ENCODE results near the gene CDCA7.
"Not testable (repeated sequence)": the region's sequence is repeated elsewhere in the genome, so short reads cannot be mapped to it uniquely, and the experiment has no call there.

CDCA7 gene

GRCh38 chr2:173354582-173355131 lies at the start of gene CDCA7:
CDCA7 (plus strand) TSS chr2:173354872; CDS start chr2:173354964, 92 bp downstream.
- DNase-seq (ENCODE audit: low read depth in 2 of 2), result peak in 1 of 2 donors; percentile 5

GRCh38 chr2:173305303-173305702 lies 49.4 kb upstream of the CDCA7 start:
- no peak for DNase-seq (ENCODE audit: low read depth in 2 of 2)

GRCh38 chr2:173307293-173307692 lies 47.4 kb upstream of the CDCA7 start:
- no peak for DNase-seq (ENCODE audit: low read depth in 2 of 2)

- not testable (repeated sequence) for DNase-seq (ENCODE audit: low read depth in 2 of 2)
These were observed 45.3 kb upstream of the CDCA7 start for GRCh38 chr2:173309370-173309769.

GRCh38 chr2:173311844-173312606 lies 42.6 kb upstream of the CDCA7 start:
- DNase-seq (ENCODE audit: low read depth in 2 of 2), result no peak

GRCh38 chr2:173323371-173323770 lies 31.3 kb upstream of the CDCA7 start:
- DNase-seq (ENCODE audit: low read depth in 2 of 2), result no peak

- DNase-seq (ENCODE audit: low read depth in 2 of 2), result no peak
These were observed 27.9 kb upstream of the CDCA7 start for GRCh38 chr2:173326806-173327205.

DNA sequence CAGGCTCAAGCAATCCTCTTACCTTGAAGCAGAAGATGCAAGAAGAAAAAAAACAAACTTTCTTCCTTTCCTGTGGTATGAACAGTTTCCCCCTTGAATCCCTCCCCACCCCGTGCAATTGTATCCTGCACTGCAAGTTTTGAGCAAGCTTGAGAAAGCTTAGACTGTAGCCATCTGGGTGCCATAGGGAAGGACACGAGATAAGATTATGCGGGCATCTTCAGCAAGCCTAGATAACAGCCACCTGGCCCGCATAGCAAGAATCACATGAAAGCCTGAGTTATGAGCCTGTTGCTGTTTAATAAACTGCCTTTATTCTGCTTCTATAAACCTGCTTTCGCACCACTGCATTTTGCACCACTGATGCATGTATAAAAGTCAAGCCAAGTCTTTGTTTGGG lies 27.3 kb upstream of the CDCA7 start:
- no peak for DNase-seq (ENCODE audit: low read depth in 2 of 2)

GRCh38 chr2:173333003-173333402 lies 21.7 kb upstream of the CDCA7 start:
- DNase-seq (ENCODE audit: low read depth in 2 of 2), result not testable (repeated sequence)

GRCh38 chr2:173339807-173340206 lies 14.9 kb upstream of the CDCA7 start:
- DNase-seq (ENCODE audit: low read depth in 2 of 2), result no peak

DNA sequence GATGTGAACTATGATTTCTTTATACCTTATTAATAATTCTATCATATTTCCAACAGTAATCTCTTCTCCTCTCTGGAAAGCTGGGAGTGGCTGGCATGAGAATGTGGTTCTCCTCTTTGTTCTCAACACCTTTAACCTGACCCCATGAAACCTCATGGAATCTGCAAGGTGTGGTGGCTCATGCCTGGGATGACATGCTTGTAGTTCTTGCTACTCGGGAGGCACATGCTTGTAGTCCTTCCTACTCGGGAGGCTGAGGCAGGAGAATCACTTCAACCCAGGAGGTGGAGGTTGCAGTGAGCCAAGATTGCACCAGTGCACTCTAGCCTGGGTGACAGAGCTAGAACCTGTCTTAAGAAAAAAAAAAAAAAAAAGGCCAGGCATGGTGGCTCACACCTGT lies 10.8 kb upstream of the CDCA7 start:
- no peak for DNase-seq (ENCODE audit: low read depth in 2 of 2)

GRCh38 chr2:173346035-173346434 lies 8.6 kb upstream of the CDCA7 start:
- DNase-seq (ENCODE audit: low read depth in 2 of 2), result no peak

DNA sequence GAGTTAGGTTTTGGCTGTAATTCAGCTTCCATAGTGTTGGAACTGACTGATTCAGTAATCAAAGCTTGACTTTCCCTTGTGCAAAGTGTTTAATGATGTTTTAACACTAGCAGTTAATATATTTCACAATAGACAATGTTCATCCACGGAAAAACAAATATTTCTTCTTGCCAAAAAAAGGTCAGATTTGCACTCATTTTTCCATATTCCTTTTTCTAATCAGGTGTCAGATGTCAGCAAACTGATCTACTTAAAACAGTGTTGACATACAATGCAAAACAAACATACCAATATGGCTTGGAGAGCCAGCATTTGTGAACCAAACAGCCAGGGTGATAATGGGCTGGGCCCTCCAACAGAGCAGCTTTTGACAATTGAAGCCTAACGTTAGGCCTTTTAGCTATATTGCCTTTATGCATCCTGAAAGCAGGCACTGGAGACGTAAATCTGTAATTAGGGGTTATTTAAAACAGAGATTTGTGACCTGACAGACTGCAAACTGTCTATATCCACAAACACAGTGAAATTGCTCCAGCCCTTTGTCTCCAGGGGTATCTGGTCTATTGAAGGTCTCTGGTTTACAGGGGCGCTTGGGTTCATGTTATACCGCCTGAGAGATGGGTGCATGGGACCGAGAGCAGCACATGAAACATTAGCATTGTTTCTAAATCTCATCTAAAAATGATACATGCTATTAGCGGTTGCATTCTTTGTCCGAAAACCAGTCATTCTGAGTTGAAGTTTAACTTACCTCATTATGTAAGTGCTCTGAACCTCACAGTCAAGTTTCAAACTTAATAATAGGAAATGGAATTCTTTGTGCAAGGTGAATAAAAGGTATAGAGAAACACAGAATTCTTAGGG lies 7.1 kb upstream of the CDCA7 start:
- no peak for DNase-seq (ENCODE audit: low read depth in 2 of 2)

GRCh38 chr2:173349287-173349686 lies 5.4 kb upstream of the CDCA7 start:
- DNase-seq (ENCODE audit: low read depth in 2 of 2), result no peak

GRCh38 chr2:173350383-173350782 lies 4.3 kb upstream of the CDCA7 start:
- no peak for DNase-seq (ENCODE audit: low read depth in 2 of 2)

DNA sequence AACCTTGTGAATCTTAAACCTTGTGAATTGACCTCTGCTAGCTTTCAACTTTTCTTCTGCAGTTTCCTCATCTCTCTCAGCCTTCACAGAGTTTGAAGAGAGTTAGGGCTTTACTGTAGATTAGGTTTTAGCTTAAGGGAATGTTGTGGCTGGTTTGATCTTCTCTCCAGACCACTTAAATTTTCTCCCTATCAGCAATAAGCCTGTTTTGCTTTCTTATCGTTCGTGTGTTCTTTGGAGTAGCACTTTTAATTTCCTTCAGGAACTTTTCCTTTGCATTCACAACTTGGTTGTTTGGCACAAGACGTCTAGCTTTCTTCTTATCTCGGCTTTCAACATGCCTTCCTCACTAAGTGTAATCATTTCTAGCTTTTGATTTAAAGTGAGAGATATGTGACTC lies 2.8 kb upstream of the CDCA7 start:
- DNase-seq (ENCODE audit: low read depth in 2 of 2), result no peak

DNA sequence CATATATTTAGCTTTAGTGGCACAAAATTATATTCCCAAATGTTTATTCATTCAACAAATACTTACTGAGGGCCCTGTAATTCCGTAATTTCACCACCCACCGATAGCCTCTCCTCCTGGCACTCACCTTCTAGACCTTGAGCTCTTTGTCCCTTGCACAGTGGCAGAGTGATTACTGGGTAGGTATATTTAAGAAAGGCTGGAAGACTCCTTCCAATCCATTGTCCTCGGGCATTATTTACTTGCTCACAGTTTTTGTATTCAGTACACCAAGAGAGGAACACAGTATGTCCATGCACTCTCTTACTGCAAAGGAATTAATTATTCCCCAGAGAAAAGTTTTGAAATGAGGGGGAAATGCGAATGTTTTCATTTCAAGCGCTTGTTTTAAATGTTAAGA lies 1.1 kb upstream of the CDCA7 start:
- DNase-seq (ENCODE audit: low read depth in 2 of 2), result no peak

GRCh38 chr2:173354073-173354581 lies 545 bp upstream of the CDCA7 start:
- DNase-seq (ENCODE audit: low read depth in 2 of 2), result no peak

- no peak for DNase-seq (ENCODE audit: low read depth in 2 of 2)
These were observed 627 bp downstream of the CDCA7 start for GRCh38 chr2:173355132-173355865.

DNA sequence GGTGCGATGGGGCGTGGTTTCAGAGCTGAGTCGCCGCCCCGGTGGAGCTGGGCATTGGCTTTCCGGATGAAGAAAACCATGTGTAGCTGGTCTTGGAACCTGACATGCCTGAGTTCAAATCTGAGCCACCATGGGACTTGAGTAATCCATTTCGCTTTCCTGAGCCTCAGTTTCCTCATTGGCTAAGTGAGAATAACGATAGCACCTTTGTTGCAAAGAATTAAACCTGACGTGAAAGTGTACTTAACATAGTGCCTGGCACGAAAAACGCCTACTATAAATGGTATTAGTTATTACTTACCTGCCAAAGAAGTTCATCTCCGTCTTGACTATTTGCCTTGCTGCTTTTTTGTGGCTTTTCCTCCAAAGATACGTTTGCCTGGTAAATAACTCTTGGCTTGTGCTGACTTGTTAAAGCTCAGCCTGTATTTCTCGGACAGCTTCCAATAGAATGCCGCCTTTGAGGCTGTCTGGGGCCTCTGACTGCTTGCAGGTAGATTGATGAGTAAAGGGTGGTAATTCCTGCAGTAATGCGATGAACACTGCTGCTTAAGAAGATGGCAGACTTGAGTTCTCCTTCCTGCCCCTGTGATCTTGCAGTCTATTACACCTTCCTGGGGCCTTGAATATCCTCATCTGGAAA lies 1.3 kb downstream of the CDCA7 start:
- no peak for DNase-seq (ENCODE audit: low read depth in 2 of 2)

- no peak for DNase-seq (ENCODE audit: low read depth in 2 of 2)
These were observed 2.7 kb downstream of the CDCA7 start for GRCh38 chr2:173357346-173357745.
